H1 (cell line): Measurements from ENCODE around the gene AQP6. TPM values are rescaled to one million over a fixed set of nuclear protein-coding genes. Genes with fewer than 3 reads are reported as not detected.

Experiments used
- GTF2F1 ChIP-seq: IDR thresholded peaks from 2 replicates; pipeline ENCODE4 v1.6.1; 2012; ENCODE audit warnings: low read depth, low read length, improper control_type of control experiment, borderline replicate concordance
- KDM4A ChIP-seq: IDR thresholded peaks from one replicate; pipeline ENCODE4 v1.7.1; 2012; ENCODE audit warnings: low read depth, mild to moderate bottlenecking, moderate library complexity, low read length, inconsistent platforms; ENCODE audit not compliant: severe bottlenecking
- MAX ChIP-seq: IDR thresholded peaks from 2 replicates; pipeline ENCODE4 v1.6.1; 2012; ENCODE audit warnings: inconsistent platforms
- RBBP5 ChIP-seq: IDR thresholded peaks from 2 replicates; pipeline ENCODE4 v1.7.1; 2012; ENCODE audit warnings: low read depth, mild to moderate bottlenecking, inconsistent platforms, low read length, moderate library complexity, borderline replicate concordance
- SIX5 ChIP-seq: IDR thresholded peaks from 2 replicates; pipeline ENCODE4 v1.6.1; 2011; ENCODE audit warnings: mild to moderate bottlenecking, low read depth, low read length
- SP2 ChIP-seq: IDR thresholded peaks from 2 replicates; pipeline ENCODE4 v1.6.1; 2012; ENCODE audit warnings: mild to moderate bottlenecking, low read length, inconsistent platforms
- ZNF274 ChIP-seq: IDR thresholded peaks from 2 replicates; pipeline ENCODE4 v1.7.0; 2012; ENCODE audit warnings: low read length, borderline replicate concordance; ENCODE audit errors: extremely low read depth
- polyA plus RNA-seq, 7 experiments: library from polyadenylated mRNA; depleted of rRNA in 3 of 7; stranded (reverse) in 5 of 7; unstranded in 2 of 7; fragments of >200 nt in 5 of 7; fragments of 200-250 nt in 2 of 7; gene quantifications; 1 replicate in 5 of 7; 2 replicates in 1 of 7; 4 replicates in 1 of 7; pipeline versions ENCODE4 v1.2.1 to v1.2.3, GENCODE V29; 2011 to 2013; ENCODE audit warnings: missing spikeins in 2 of 7, mixed read lengths in 2 of 7
- total RNA-seq: library from RNA; stranded (reverse); fragmentation: NEBNext Ultra II Directional; extraction: Animal tissue kit (Norgen Biotek cat#: 25700); gene quantifications from 2 replicates; pipeline ENCODE4 v1.2.1, GENCODE V29; 2021

AQP6 gene
- total and polyA plus RNA-seq, 2 of the 8 experiments (the other 6 are each of a cell fraction or from before 2014, with no cell fraction given), result 0.03 to 0.17 TPM

GRCh38 chr12:49957570-49957967, 15.2 kb upstream of the AQP6 start (continued):
- TF ChIP-seq KDM4A (no peak), GTF2F1 (no peak), MAX (no peak), RBBP5 (no peak), ZNF274 (no peak), SP2 (no peak), SIX5 (no peak)
